Measurements from ENCODE around the gene FCHO2. TPM values are rescaled to one million over a fixed set of nuclear protein-coding genes. Genes with fewer than 3 reads are reported as not detected.

FCHO2 gene
- total and polyA plus RNA-seq, 9 donors = 12.1 to 34.4 (median 26.0) TPM

GRCh38 chr5:73081093-73081492, 125.3 kb downstream of the FCHO2 start:
- no peaks in the 10 kb centered on the region for H3K9me3 ChIP-seq
- no peaks in the 10 kb centered on the region for H3K36me3 ChIP-seq
- intact Hi-C loops (cut with DNase I) = loop anchor here in 2 of 4 donors (5.0 to 10.0 kb wide), 2 partner anchors 121 to 124 kb away; no protein-coding TSS in a partner anchor
- 89 to 94% (median 91%) methylated on average over 4 of the region's 4 CpGs for WGBS, 3 donors
- no peak for DNase-seq
- no peak overlapping the region for H3K27ac ChIP-seq
- TF ChIP-seq EP300 (IDR thresholded peaks at IDR 0.05) (no peak), POLR2A (IDR thresholded peaks at IDR 0.05) (no peak), CTCF (IDR thresholded peaks at IDR 0.05) (no peak)
- no peak overlapping the region for H3K4me3 ChIP-seq
- H3K4me1 ChIP-seq (ENCODE audit: insufficient read depth) = no peaks in the 10 kb centered on the region
- no peaks in the 10 kb centered on the region for H3K27me3 ChIP-seq

- TF ChIP-seq CTCF (IDR thresholded peaks at IDR 0.05) (no peak), EP300 (IDR thresholded peaks at IDR 0.05) (no peak), POLR2A (IDR thresholded peaks at IDR 0.05) (no peak)
- H3K4me3 ChIP-seq = no peak overlapping the region
- DNase-seq = no peak
- intact Hi-C loops (cut with DNase I) = loop anchor here in 1 of 4 donors (10.0 kb wide), 1 partner anchor 117 kb away; no protein-coding TSS in a partner anchor
- WGBS, 3 donors = 94 to 97% (median 95%) methylated on average over 4 of the region's 4 CpGs
- no peaks in the 10 kb centered on the region for H3K27me3 ChIP-seq
- no peaks in the 10 kb centered on the region for H3K4me1 ChIP-seq (ENCODE audit: insufficient read depth)
- no peak overlapping the region for H3K27ac ChIP-seq
- H3K9me3 ChIP-seq = no peaks in the 10 kb centered on the region
- H3K36me3 ChIP-seq = no peaks in the 10 kb centered on the region
These were observed 132.2 kb downstream of the FCHO2 start for GRCh38 chr5:73088026-73088425.

DNA sequence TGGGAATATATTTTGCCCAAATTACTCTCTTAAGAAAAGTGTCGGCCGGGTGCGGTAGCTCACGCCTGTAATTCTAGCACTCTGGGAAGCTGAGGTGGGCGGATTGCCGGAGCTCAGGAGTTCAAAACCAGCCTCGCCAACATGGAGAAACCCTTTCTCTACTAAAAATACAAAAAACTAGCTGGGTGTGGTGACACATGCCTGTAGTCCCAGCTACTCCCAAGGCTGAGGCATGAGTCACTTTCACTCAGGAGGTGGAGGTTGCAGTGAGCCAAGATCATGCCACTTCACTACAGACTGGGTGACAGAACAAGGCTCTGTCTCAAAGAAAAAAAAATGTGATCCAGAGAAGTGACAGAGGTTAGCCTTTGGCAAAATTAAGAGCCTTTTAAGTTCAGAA, 138.1 kb downstream of the FCHO2 start:
- Histone ChIP-seq H3K4me3 (no peak overlapping the region), H3K4me1 (ENCODE audit: insufficient read depth) (no peaks in the 10 kb centered on the region), H3K27me3 (no peaks in the 10 kb centered on the region), H3K27ac (no peak overlapping the region), H3K9me3 (peaks cover 0 to 3% of the 10 kb centered on the region in 2 donors), H3K36me3 (no peaks in the 10 kb centered on the region)
- 93 to 94% (median 94%) methylated on average over 7 of the region's 7 CpGs for WGBS, 3 donors
- intact Hi-C loops (cut with DNase I) = no loop called here
- TF ChIP-seq CTCF (IDR thresholded peaks at IDR 0.05) (no peak), POLR2A (IDR thresholded peaks at IDR 0.05) (no peak), EP300 (IDR thresholded peaks at IDR 0.05) (no peak)
- no peak for DNase-seq

GRCh38 chr5:73094415-73094814, 138.6 kb downstream of the FCHO2 start:
- Histone ChIP-seq H3K27me3 (no peaks in the 10 kb centered on the region), H3K4me3 (no peak overlapping the region), H3K4me1 (ENCODE audit: insufficient read depth) (no peaks in the 10 kb centered on the region), H3K27ac (no peak overlapping the region), H3K36me3 (no peaks in the 10 kb centered on the region), H3K9me3 (peaks cover 0 to 3% of the 10 kb centered on the region in 2 donors)
- no peak for TF ChIP-seq EP300 (IDR thresholded peaks at IDR 0.05)
- intact Hi-C loops (cut with DNase I) = no loop called here
- 39 to 44% (median 44%) methylated on average over 1 of the region's 1 CpG for WGBS, 3 donors
- no peak for DNase-seq

DNA sequence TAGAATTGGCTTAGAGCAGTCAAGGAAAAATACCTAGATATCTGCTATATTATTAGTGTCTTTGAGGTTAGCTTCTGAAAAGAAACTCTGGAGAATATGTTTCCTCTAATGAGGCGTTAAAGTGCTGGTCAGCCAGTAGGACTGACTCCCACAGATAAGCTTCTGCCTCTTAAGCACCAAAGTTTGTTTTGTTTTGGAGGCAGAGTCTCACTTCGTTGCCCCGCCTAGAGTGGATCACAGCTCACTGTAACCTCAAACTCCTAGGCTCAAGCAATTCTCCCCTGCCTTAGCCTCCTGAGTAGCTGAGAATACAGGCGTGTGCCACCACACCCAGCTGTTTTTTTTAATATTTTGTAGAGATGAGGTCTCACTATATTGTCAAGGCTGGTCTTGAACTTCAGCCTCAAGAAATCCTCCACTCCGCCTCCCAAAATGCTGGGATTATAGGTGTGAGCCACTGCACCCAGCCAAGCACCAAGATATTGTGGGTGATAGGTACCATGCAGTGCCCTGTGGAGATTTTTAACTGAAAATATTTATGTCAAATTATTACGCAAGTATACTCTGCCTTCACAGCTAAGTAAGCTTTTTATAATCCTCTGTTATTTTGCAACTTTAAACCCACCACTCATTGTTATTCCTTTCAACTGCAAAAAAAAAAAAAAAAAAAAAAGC, 139.9 kb downstream of the FCHO2 start:
- intact Hi-C loops (cut with DNase I) = no loop called here
- Histone ChIP-seq H3K36me3 (no peaks in the 10 kb centered on the region), H3K4me3 (no peak overlapping the region), H3K27ac (no peak overlapping the region), H3K4me1 (ENCODE audit: insufficient read depth) (no peaks in the 10 kb centered on the region), H3K27me3 (no peaks in the 10 kb centered on the region), H3K9me3 (peaks cover 0 to 3% of the 10 kb centered on the region in 2 donors)
- TF ChIP-seq POLR2A (IDR thresholded peaks at IDR 0.05) (no peak), EP300 (IDR thresholded peaks at IDR 0.05) (no peak), CTCF (IDR thresholded peaks at IDR 0.05) (no peak)
- WGBS, 3 donors = 72 to 82% (median 76%) methylated on average over 6 of the region's 6 CpGs
- no peak for DNase-seq
